ENCODE data around the gene RCVRN. TPM values are rescaled to one million over a fixed set of nuclear protein-coding genes. Genes with fewer than 3 reads are reported as not detected.

The RCVRN gene
- total RNA-seq, 4 donors from 2014 or later: 0.17 to 0.22 TPM; not detected in 2

- TF ChIP-seq CTCF (IDR thresholded peaks at IDR 0.05; ENCODE audit: low read depth): no peak
Observed at GRCh38 chr17:9912121-9913099, 7.3 kb upstream of the RCVRN start.

DNA sequence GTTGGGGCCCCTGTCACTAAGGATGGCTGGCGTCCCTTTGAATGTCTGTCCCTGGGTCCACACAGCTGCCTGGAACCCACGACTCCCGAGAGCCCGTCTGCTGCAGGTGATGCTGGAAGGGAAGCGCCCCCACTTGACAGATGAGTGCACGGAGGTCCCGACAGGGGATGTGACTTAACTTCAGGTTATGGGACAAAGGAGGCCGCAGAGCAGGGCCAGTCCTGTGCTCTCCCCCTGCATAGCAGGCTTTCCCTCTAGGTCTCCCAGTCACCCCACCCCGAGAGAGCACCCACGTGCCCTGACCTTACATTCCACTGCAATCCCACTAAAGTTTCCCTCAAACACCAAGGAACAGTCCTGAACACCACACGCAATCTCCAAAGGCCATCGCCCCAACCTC lies 6.0 kb upstream of the RCVRN start:
- no peak for TF ChIP-seq CTCF (IDR thresholded peaks at IDR 0.05; ENCODE audit: low read depth)

DNA sequence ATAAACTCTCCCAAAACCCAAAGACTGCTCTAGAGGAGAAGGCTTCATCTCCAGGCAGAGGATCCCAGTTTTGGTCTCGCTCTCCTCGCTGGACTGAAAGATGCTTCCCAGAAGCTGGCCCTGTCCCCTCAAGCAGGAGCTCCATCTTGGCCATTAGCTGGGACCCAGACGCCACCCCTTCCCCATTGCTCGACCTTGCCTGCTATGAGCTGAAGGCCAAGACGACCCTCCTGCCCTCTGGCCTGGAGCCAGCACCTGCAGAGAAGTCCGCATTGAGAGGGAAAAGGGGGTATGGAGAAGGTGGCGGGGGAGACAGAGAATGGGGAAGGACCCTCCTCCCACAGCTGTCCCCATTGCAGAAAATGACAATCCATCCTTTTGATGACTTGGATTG lies 3.6 kb upstream of the RCVRN start:
- TF ChIP-seq CTCF (IDR thresholded peaks at IDR 0.05; ENCODE audit: low read depth): no peak

GRCh38 chr17:9907883-9908648 lies 3.0 kb upstream of the RCVRN start:
- TF ChIP-seq CTCF (IDR thresholded peaks at IDR 0.05; ENCODE audit: low read depth): no peak

DNA sequence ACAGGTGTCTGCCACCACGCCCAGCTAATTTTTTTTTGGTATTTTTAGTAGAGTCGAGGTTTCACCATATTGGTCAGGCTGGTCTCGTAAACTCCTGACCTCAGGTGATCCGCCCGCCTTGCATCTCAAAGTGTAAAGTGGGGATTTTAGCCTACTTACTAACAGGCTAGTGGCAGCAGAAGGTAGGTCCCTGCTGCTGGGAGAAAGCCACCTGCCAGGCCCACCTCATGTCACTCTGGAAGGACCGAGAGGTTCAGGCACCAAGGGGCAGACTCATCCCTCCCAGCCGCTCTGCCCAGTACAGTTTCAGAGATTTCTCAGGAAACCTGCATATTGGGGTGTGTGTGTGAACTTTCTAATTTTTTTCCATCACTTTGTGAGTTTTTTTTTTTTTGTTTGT lies 2.1 kb upstream of the RCVRN start:
- no peak for TF ChIP-seq CTCF (IDR thresholded peaks at IDR 0.05; ENCODE audit: low read depth)

- no peak for TF ChIP-seq CTCF (IDR thresholded peaks at IDR 0.05; ENCODE audit: low read depth)
Observed at GRCh38 chr17:9906616-9907015, 1.5 kb upstream of the RCVRN start.

DNA sequence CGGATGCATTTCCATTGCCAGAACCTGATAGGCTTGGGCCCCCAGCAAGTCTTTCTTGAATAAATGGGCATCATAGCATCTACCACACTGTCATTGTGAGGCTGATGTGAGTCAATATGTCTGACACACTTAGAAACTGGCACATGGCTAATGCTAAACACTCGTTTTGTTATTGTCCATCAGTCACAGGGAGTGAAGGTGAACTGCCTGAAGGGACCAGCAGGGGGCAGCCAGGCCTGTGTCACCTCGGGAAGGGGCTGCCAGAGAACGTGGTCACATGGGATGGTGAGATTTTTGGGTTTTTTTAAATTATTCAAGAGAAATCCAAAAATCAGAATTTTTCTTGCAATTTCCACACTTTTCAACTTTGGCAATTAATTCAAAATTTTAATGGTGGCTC lies 831 bp upstream of the RCVRN start:
- TF ChIP-seq CTCF (IDR thresholded peaks at IDR 0.05; ENCODE audit: low read depth): no peak

All from subcutaneous adipose tissue (tissue), 4 donors.